ENCODE results near the gene LGR6.

- TF ChIP-seq CTCF (IDR thresholded peaks at IDR 0.05; ENCODE audit: low read length) (no peak), EZH2 (optimal IDR thresholded peaks at IDR 0.05; ENCODE audit: low read depth, low read length) (no peak), EZH2phosphoT487 (IDR thresholded peaks at IDR 0.05; ENCODE audit: low read length) (no peak)
Measured at GRCh38 chr1:202272103-202272845, 78.7 kb downstream of the LGR6 start.

Data from MM.1S (cell line).